Nephron (organoid): Measurements from ENCODE around the gene CMC2.
A peak's percentile ranks its signal among the peaks of the same experiment; 100 is the strongest.

Experiments
- H3K27ac Mint-ChIP-seq, 3 experiments: 2 replicates each; pipeline ENCODE4 v1.8.0; 2020; ENCODE audit warnings: mixed read lengths in 3 of 3, mild to moderate bottlenecking in 2 of 3, moderate library complexity in 1 of 3
- H3K27me3 Mint-ChIP-seq: 2 replicates; pipeline ENCODE4 v1.8.0; 2021; ENCODE audit warnings: low read depth, mild to moderate bottlenecking, moderate library complexity, mixed read lengths
- H3K36me3 Mint-ChIP-seq: 2 replicates; pipeline ENCODE4 v1.8.0; 2020; ENCODE audit warnings: low read depth, mixed read lengths
- H3K4me1 Mint-ChIP-seq: 2 replicates; pipeline ENCODE4 v1.8.0; 2020; ENCODE audit warnings: mixed read lengths
- H3K4me3 Mint-ChIP-seq, 3 experiments: 2 replicates each; pipeline ENCODE4 v1.8.0; 2020; ENCODE audit warnings: mild to moderate bottlenecking in 3 of 3, mixed read lengths in 3 of 3, moderate library complexity in 2 of 3
- H3K9me3 Mint-ChIP-seq: 2 replicates; pipeline ENCODE4 v1.8.0; 2020; ENCODE audit warnings: mixed read lengths
- CTCF ChIP-seq, 3 experiments: fragments of 200-600 bp; sonication (generic); IDR thresholded peaks; one replicate each; pipeline ENCODE4 v1.5.0; 2021; ENCODE audit warnings: antibody characterized with exemption in 3 of 3; ENCODE audit not compliant: unreplicated experiment in 3 of 3

CMC2 gene

GRCh38 chr16:80993834-80994233 is 12.9 kb downstream of the CMC2 start:
- H3K4me1 Mint-ChIP-seq: peaks cover 32% of the 10 kb centered on the region
- no peaks in the 10 kb centered on the region for H3K9me3 Mint-ChIP-seq
- peaks cover 24% of the 10 kb centered on the region for H3K36me3 Mint-ChIP-seq
- no peaks in the 10 kb centered on the region for H3K27me3 Mint-ChIP-seq
- H3K27ac Mint-ChIP-seq: peak overlapping the region in 2 of 3 experiments; percentile 17 to 47
- no peak for TF ChIP-seq CTCF (IDR thresholded peaks at IDR 0.05; ENCODE audit: unreplicated experiment in 3 of 3)
- no peak overlapping the region for H3K4me3 Mint-ChIP-seq

DNA sequence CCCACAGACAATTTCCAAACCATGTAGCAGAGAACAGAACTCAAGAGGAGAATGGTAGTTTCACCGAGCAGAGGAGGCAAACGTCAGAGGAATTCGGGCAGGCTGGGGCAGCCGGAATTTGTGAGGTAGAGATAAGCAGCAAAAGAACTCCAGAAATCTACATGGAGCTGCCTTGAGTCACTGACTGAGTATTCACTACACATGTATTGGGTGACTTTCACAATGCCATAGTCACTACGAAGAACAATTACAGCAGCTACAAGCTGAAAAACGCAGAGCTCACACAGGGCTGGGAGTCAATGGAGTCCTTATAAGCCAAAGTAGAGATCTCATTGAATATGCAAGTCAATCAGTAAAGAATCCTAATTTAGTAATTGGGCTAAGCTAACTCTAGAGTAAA is 13.4 kb downstream of the CMC2 start:
- peaks cover 24% of the 10 kb centered on the region for H3K36me3 Mint-ChIP-seq
- H3K27me3 Mint-ChIP-seq: no peaks in the 10 kb centered on the region
- TF ChIP-seq CTCF (IDR thresholded peaks at IDR 0.05; ENCODE audit: unreplicated experiment in 3 of 3): no peak
- peak overlapping the region in 1 of 3 experiments; percentile 4 for H3K27ac Mint-ChIP-seq
- peaks cover 31% of the 10 kb centered on the region for H3K4me1 Mint-ChIP-seq
- no peak overlapping the region for H3K4me3 Mint-ChIP-seq
- no peaks in the 10 kb centered on the region for H3K9me3 Mint-ChIP-seq

GRCh38 chr16:80992676-80993293 is 13.9 kb downstream of the CMC2 start:
- H3K27ac Mint-ChIP-seq: peak overlapping the region in 1 of 3 experiments; percentile 4
- no peaks in the 10 kb centered on the region for H3K27me3 Mint-ChIP-seq
- TF ChIP-seq CTCF (IDR thresholded peaks at IDR 0.05; ENCODE audit: unreplicated experiment in 3 of 3): no peak
- no peak overlapping the region for H3K4me3 Mint-ChIP-seq
- peaks cover 31% of the 10 kb centered on the region for H3K4me1 Mint-ChIP-seq
- H3K36me3 Mint-ChIP-seq: peaks cover 24% of the 10 kb centered on the region
- H3K9me3 Mint-ChIP-seq: no peaks in the 10 kb centered on the region

DNA sequence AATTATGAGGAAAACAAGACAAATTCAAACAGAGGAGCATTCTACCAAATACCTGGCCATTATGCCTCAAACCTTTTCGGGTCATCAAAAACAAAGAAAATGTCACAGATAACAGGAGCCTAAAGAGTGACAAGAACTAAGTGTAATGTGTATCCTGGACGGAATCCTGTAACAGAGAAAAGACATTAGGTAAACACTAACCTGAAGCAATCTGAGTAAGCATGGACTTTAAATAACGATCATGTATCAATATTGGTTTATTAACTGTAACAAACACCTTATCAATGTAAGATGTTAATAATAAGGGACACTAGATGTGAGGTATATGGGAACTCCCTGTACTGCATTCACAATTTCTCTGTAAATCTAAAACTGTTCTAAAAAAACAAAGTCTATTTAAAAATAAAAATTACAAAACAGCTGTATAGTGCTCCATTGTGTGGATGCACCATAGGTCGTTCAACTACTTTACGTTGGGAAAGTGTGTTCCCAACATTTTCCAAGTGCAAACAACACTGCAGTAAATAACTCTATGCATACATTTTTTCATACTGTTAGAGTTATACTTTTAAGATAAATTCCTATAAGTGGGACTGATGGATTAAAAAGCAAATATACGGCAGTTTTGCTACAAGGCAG is 14.8 kb downstream of the CMC2 start:
- no peak for TF ChIP-seq CTCF (IDR thresholded peaks at IDR 0.05; ENCODE audit: unreplicated experiment in 3 of 3)
- no peak overlapping the region for H3K27ac Mint-ChIP-seq

GRCh38 chr16:80990978-80991377 is 15.7 kb downstream of the CMC2 start:
- Mint-ChIP-seq H3K27ac (no peak overlapping the region), H3K36me3 (peaks cover 29% of the 10 kb centered on the region), H3K27me3 (no peaks in the 10 kb centered on the region), H3K4me1 (peaks cover 21% of the 10 kb centered on the region), H3K9me3 (no peaks in the 10 kb centered on the region), H3K4me3 (no peak overlapping the region)
- TF ChIP-seq CTCF (IDR thresholded peaks at IDR 0.05; ENCODE audit: unreplicated experiment in 3 of 3): no peak

More for the DNA sequence above, 14.8 kb downstream of the CMC2 start:
- H3K9me3 Mint-ChIP-seq: no peaks in the 10 kb centered on the region
- H3K4me1 Mint-ChIP-seq: peaks cover 24% of the 10 kb centered on the region
- H3K27me3 Mint-ChIP-seq: no peaks in the 10 kb centered on the region
- peaks cover 25% of the 10 kb centered on the region for H3K36me3 Mint-ChIP-seq
- no peak overlapping the region for H3K4me3 Mint-ChIP-seq

DNA sequence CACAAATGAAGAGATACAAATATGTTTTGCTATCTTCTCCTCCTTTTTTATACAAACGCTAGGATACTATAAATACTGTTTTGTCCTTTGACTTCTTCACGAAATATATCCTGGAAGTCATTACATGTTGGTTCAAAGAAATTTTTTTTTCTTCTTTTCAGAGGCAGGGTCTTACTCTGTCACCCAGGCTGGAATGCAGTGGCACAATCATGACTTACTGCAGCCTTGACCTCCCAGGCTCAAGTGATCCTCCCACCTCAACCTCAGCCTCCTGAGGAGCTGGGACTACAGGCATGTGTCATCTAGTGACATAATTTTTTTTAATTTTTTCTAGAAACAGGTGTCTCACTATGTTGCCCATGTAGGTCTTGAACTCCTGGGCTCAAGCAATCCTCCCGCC is 16.1 kb downstream of the CMC2 start:
- peaks cover 29% of the 10 kb centered on the region for H3K36me3 Mint-ChIP-seq
- TF ChIP-seq CTCF (IDR thresholded peaks at IDR 0.05; ENCODE audit: unreplicated experiment in 3 of 3): no peak
- no peaks in the 10 kb centered on the region for H3K27me3 Mint-ChIP-seq
- no peaks in the 10 kb centered on the region for H3K9me3 Mint-ChIP-seq
- no peak overlapping the region for H3K27ac Mint-ChIP-seq
- H3K4me1 Mint-ChIP-seq: peaks cover 19% of the 10 kb centered on the region
- H3K4me3 Mint-ChIP-seq: no peak overlapping the region
